HAP-1 (cell line): ENCODE results near the gene SLC25A21.

Source experiments
- DNase-seq, 2 experiments: peaks; one replicate each; pipeline ENCODE4 v3.0.0-alpha.2; 2016 to 2020; ENCODE audit warnings: low spot score in 2 of 2
- H3K27me3 ChIP-seq: fragments of 250-450 bp; sonication (Bioruptor Pico); 2 replicates; pipeline ENCODE4 v1.5.1; 2020; ENCODE audit warnings: low read depth, mild to moderate bottlenecking, moderate library complexity
- H3K36me3 ChIP-seq: fragments of 250-450 bp; sonication (Bioruptor Pico); replicated peaks from 2 replicates; pipeline ENCODE4 v1.5.1; 2020; ENCODE audit warnings: mild to moderate bottlenecking
- H3K4me1 ChIP-seq: fragments of 250-450 bp; sonication (Bioruptor Pico); 2 replicates; pipeline ENCODE4 v1.5.1; 2020; ENCODE audit warnings: mild to moderate bottlenecking
- H3K4me3 ChIP-seq: fragments of 250-450 bp; sonication (Bioruptor Pico); 2 replicates; pipeline ENCODE4 v1.5.1; 2020; ENCODE audit warnings: mild to moderate bottlenecking, moderate library complexity
- H3K9me3 ChIP-seq: fragments of 250-450 bp; sonication (Bioruptor Pico); 2 replicates; pipeline ENCODE4 v1.5.1; 2020; ENCODE audit warnings: mild to moderate bottlenecking, moderate library complexity
- in situ Hi-C: fragments of 300-500 bp; cut with MboI; formaldehyde crosslinking; loops from 3 replicates; pipeline ENCODE4 v1.14.3; 2020; ENCODE audit warnings: low sequenced_read_pairs, inconsistent platforms, mixed read lengths

The SLC25A21 gene

GRCh38 chr14:36746872-36747271 lies 425.5 kb downstream of the SLC25A21 start:
- in situ Hi-C loops, result no loop called here
- H3K36me3 ChIP-seq, result no peaks in the 10 kb centered on the region
- H3K4me3 ChIP-seq, result no peak overlapping the region
- H3K4me1 ChIP-seq, result no peaks in the 10 kb centered on the region
- DNase-seq, result no peak
- H3K9me3 ChIP-seq, result no peaks in the 10 kb centered on the region
- 0 out of 2 replicates have a peak, but pooled peaks cover 3% of the 10 kb centered on the region for H3K27me3 ChIP-seq

- no peak for DNase-seq
- Histone ChIP-seq H3K27me3 (0 out of 2 replicates have a peak, but pooled peaks cover 5% of the 10 kb centered on the region), H3K9me3 (no peaks in the 10 kb centered on the region), H3K36me3 (no peaks in the 10 kb centered on the region), H3K4me3 (no peak overlapping the region), H3K4me1 (no peaks in the 10 kb centered on the region)
- in situ Hi-C loops, result no loop called here
These were observed 430.5 kb downstream of the SLC25A21 start for GRCh38 chr14:36741858-36742257.

GRCh38 chr14:36738269-36738668 lies 434.1 kb downstream of the SLC25A21 start:
- Histone ChIP-seq H3K4me1 (no peaks in the 10 kb centered on the region), H3K36me3 (no peaks in the 10 kb centered on the region), H3K9me3 (no peaks in the 10 kb centered on the region), H3K4me3 (no peak overlapping the region), H3K27me3 (peaks cover 7% of the 10 kb centered on the region)
- in situ Hi-C loops, result no loop called here
- no peak for DNase-seq

GRCh38 chr14:36726128-36726527 lies 446.3 kb downstream of the SLC25A21 start:
- Histone ChIP-seq H3K4me1 (no peaks in the 10 kb centered on the region), H3K36me3 (no peaks in the 10 kb centered on the region), H3K27me3 (peaks cover 20% of the 10 kb centered on the region), H3K4me3 (no peak overlapping the region), H3K9me3 (no peaks in the 10 kb centered on the region)
- no peak for DNase-seq
- in situ Hi-C loops, result no loop called here

- H3K27me3 ChIP-seq, result peaks cover 17% of the 10 kb centered on the region
- H3K4me3 ChIP-seq, result no peak overlapping the region
- in situ Hi-C loops, result no loop called here
- no peaks in the 10 kb centered on the region for H3K4me1 ChIP-seq
- no peaks in the 10 kb centered on the region for H3K36me3 ChIP-seq
- DNase-seq, result no peak
- no peaks in the 10 kb centered on the region for H3K9me3 ChIP-seq
These were observed 448.2 kb downstream of the SLC25A21 start for GRCh38 chr14:36724162-36724561.

GRCh38 chr14:36723530-36723929 lies 448.9 kb downstream of the SLC25A21 start:
- no peak for DNase-seq
- H3K36me3 ChIP-seq, result no peaks in the 10 kb centered on the region
- no peaks in the 10 kb centered on the region for H3K9me3 ChIP-seq
- H3K4me3 ChIP-seq, result no peak overlapping the region
- H3K27me3 ChIP-seq, result peaks cover 17% of the 10 kb centered on the region
- no peaks in the 10 kb centered on the region for H3K4me1 ChIP-seq
- in situ Hi-C loops, result no loop called here

- Histone ChIP-seq H3K27me3 (peaks cover 17% of the 10 kb centered on the region), H3K36me3 (no peaks in the 10 kb centered on the region), H3K9me3 (no peaks in the 10 kb centered on the region), H3K4me3 (no peak overlapping the region), H3K4me1 (no peaks in the 10 kb centered on the region)
- DNase-seq, result no peak
- in situ Hi-C loops, result no loop called here
These were observed 450.5 kb downstream of the SLC25A21 start for GRCh38 chr14:36721877-36722276.

- DNase-seq, result no peak
- H3K9me3 ChIP-seq, result no peaks in the 10 kb centered on the region
- in situ Hi-C loops, result no loop called here
- no peaks in the 10 kb centered on the region for H3K4me1 ChIP-seq
- H3K4me3 ChIP-seq, result no peak overlapping the region
- peaks cover 15% of the 10 kb centered on the region for H3K27me3 ChIP-seq
- no peaks in the 10 kb centered on the region for H3K36me3 ChIP-seq
These were observed 451.7 kb downstream of the SLC25A21 start for GRCh38 chr14:36720657-36721056.

- Histone ChIP-seq H3K27me3 (peaks cover 14% of the 10 kb centered on the region), H3K9me3 (no peaks in the 10 kb centered on the region), H3K4me3 (no peak overlapping the region), H3K4me1 (no peaks in the 10 kb centered on the region), H3K36me3 (no peaks in the 10 kb centered on the region)
- no peak for DNase-seq
- in situ Hi-C loops, result no loop called here
These were observed 452.6 kb downstream of the SLC25A21 start for GRCh38 chr14:36719823-36720222.

GRCh38 chr14:36718216-36718615 lies 454.2 kb downstream of the SLC25A21 start:
- Histone ChIP-seq H3K9me3 (no peaks in the 10 kb centered on the region), H3K4me1 (no peaks in the 10 kb centered on the region), H3K27me3 (peaks cover 15% of the 10 kb centered on the region), H3K36me3 (no peaks in the 10 kb centered on the region), H3K4me3 (no peak overlapping the region)
- no peak for DNase-seq
- in situ Hi-C loops, result no loop called here

GRCh38 chr14:36717363-36717762 lies 455.0 kb downstream of the SLC25A21 start:
- Histone ChIP-seq H3K27me3 (peaks cover 8% of the 10 kb centered on the region), H3K4me1 (no peaks in the 10 kb centered on the region), H3K36me3 (no peaks in the 10 kb centered on the region), H3K9me3 (no peaks in the 10 kb centered on the region), H3K4me3 (no peak overlapping the region)
- DNase-seq, result no peak
- in situ Hi-C loops, result no loop called here

- H3K36me3 ChIP-seq, result no peaks in the 10 kb centered on the region
- no peaks in the 10 kb centered on the region for H3K4me1 ChIP-seq
- H3K4me3 ChIP-seq, result no peak overlapping the region
- in situ Hi-C loops, result no loop called here
- peaks cover 4% of the 10 kb centered on the region; the same call in 1 of the 2 replicates for H3K27me3 ChIP-seq
- no peak for DNase-seq
- H3K9me3 ChIP-seq, result no peaks in the 10 kb centered on the region
These were observed 455.7 kb downstream of the SLC25A21 start for GRCh38 chr14:36716614-36717184.

- no peaks in the 10 kb centered on the region for H3K9me3 ChIP-seq
- in situ Hi-C loops, result no loop called here
- no peak overlapping the region for H3K4me3 ChIP-seq
These were observed 458.3 kb downstream of the SLC25A21 start for GRCh38 chr14:36713960-36714703.

GRCh38 chr14:36707570-36707969 lies 464.8 kb downstream of the SLC25A21 start:
- Histone ChIP-seq H3K4me3 (no peak overlapping the region), H3K36me3 (no peaks in the 10 kb centered on the region), H3K9me3 (no peaks in the 10 kb centered on the region), H3K27me3 (peaks cover 3% of the 10 kb centered on the region), H3K4me1 (no peaks in the 10 kb centered on the region)
- no peak for DNase-seq
- in situ Hi-C loops, result no loop called here

More at GRCh38 chr14:36713960-36714703, 458.3 kb downstream of the SLC25A21 start:
- DNase-seq, result no peak
- H3K36me3 ChIP-seq, result no peaks in the 10 kb centered on the region
- H3K4me1 ChIP-seq, result no peaks in the 10 kb centered on the region
- H3K27me3 ChIP-seq, result peaks cover 4% of the 10 kb centered on the region
